ENCODE measurements around the gene ITPR2. TPM values are rescaled to one million over a fixed set of nuclear protein-coding genes. Genes with fewer than 3 reads are reported as not detected.

Gene ITPR2
- total and polyA plus RNA-seq, 2 donors: 8.8 to 34.0 TPM

DNA sequence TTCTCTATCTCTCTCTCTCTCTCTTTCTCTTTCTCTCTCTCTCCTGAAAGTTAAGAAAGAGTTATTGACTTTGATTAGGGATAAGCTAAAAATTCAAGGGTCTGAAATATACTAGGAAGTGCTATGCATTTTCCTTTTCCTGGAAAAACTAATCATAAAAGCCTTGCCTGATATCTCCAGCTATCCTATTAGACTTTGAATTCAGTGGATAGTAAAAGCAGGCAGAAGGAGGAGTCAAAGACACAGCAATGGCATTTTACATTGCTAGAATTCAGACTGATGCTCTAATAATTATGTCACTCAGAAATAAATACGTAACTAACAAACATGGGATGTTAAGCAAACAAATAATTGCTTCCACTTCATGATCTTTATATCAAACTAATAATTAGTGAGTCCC is 365.6 kb downstream of the ITPR2 start:
- Histone ChIP-seq H3K36me3 (ENCODE audit: control insufficient read depth in 2 of 2, insufficient read depth in 2 of 2, low read length in 1 of 2) (peaks cover 14 to 42% of the 10 kb centered on the region in 2 donors), H3K4me3 (ENCODE audit: low read length in 2 of 2) (no peak overlapping the region), H3K27me3 (ENCODE audit: control insufficient read depth in 2 of 2, insufficient read depth in 1 of 2, low read length in 1 of 2) (no peaks in the 10 kb centered on the region), H3K27ac (ENCODE audit: low read depth in 1 of 2, low read length in 1 of 2) (no peak overlapping the region), H3K9me3 (ENCODE audit: control insufficient read depth in 2 of 2, insufficient read depth in 1 of 2, low read length in 1 of 2) (no peaks in the 10 kb centered on the region), H3K4me1 (ENCODE audit: control insufficient read depth in 2 of 2, insufficient read depth in 2 of 2, low read length in 2 of 2) (no peaks in the 10 kb centered on the region)
- DNase-seq (ENCODE audit: low read depth in 6 of 9, low spot score in 9 of 9): no peak
- WGBS: 97% methylated on average over 1 of the region's 1 CpG

DNA sequence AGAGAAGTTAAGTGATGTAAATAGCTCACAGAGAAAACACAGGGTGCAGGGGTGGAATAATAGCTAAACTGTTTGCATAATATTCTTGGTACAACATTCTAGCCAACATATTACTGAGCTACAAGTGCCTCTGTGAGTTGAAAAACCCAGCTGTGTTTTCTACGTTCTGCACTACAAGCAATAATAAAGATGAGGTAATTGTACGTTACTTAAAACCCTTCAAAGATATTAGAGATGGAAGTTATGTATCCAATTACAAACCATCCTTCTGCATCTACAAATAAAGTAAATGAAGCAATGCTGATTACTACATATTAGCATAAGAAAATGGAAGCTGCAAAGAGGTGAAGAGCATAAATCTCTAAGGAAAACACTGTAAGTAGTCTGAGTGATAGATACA is 366.3 kb downstream of the ITPR2 start:
- H3K4me1 ChIP-seq (ENCODE audit: control insufficient read depth in 2 of 2, insufficient read depth in 2 of 2, low read length in 2 of 2): no peaks in the 10 kb centered on the region
- H3K9me3 ChIP-seq (ENCODE audit: control insufficient read depth in 2 of 2, insufficient read depth in 1 of 2, low read length in 1 of 2): no peaks in the 10 kb centered on the region
- H3K36me3 ChIP-seq (ENCODE audit: control insufficient read depth in 2 of 2, insufficient read depth in 2 of 2, low read length in 1 of 2): peaks cover 14 to 39% of the 10 kb centered on the region in 2 donors
- no peaks in the 10 kb centered on the region for H3K27me3 ChIP-seq (ENCODE audit: control insufficient read depth in 2 of 2, insufficient read depth in 1 of 2, low read length in 1 of 2)
- H3K4me3 ChIP-seq (ENCODE audit: low read length in 2 of 2): no peak overlapping the region
- DNase-seq (ENCODE audit: low read depth in 6 of 9, low spot score in 9 of 9): no peak
- H3K27ac ChIP-seq (ENCODE audit: low read depth in 1 of 2, low read length in 1 of 2): no peak overlapping the region
- 94% methylated on average over 2 of the region's 2 CpGs for WGBS

DNA sequence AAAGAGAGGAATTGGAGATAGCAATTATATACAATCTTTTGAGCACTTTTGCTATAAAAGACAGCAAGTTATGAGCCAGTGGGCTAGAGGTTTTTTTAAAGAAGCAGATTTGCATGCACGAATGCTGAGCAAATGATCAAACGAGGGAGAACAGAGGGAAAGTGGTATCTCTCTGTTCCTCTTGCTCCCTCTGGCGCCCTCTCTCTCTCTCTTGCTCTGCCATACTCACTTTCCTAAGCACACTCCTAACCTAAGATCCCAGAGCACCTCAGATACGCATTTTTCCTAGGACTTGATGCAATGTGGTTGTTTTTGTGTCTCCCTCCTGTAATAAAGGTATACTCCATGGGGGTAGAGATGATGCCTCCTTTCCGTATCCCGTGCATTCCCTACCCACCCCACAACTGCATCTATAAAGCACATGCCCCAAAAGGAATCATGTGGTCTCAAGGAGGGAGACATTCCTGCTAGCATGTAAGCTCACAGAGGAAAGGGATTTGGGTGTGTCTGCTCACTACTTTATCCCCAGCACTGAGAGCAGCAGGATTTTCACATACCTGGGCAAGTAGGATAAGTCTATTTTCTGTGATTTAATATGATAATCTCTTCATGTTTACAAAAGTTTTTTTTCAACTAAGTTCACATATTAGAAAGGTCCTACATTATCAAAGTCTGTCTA is 367.4 kb downstream of the ITPR2 start:
- Histone ChIP-seq H3K9me3 (ENCODE audit: control insufficient read depth in 2 of 2, insufficient read depth in 1 of 2, low read length in 1 of 2) (no peaks in the 10 kb centered on the region), H3K27ac (ENCODE audit: low read depth in 1 of 2, low read length in 1 of 2) (no peak overlapping the region), H3K4me3 (ENCODE audit: low read length in 2 of 2) (no peak overlapping the region), H3K36me3 (ENCODE audit: control insufficient read depth in 2 of 2, insufficient read depth in 2 of 2, low read length in 1 of 2) (peaks cover 14 to 35% of the 10 kb centered on the region in 2 donors), H3K4me1 (ENCODE audit: control insufficient read depth in 2 of 2, insufficient read depth in 2 of 2, low read length in 2 of 2) (no peaks in the 10 kb centered on the region), H3K27me3 (ENCODE audit: control insufficient read depth in 2 of 2, insufficient read depth in 1 of 2, low read length in 1 of 2) (no peaks in the 10 kb centered on the region)
- DNase-seq (ENCODE audit: low read depth in 6 of 9, low spot score in 9 of 9): no peak
- 98% methylated on average over 6 of the region's 6 CpGs for WGBS

DNA sequence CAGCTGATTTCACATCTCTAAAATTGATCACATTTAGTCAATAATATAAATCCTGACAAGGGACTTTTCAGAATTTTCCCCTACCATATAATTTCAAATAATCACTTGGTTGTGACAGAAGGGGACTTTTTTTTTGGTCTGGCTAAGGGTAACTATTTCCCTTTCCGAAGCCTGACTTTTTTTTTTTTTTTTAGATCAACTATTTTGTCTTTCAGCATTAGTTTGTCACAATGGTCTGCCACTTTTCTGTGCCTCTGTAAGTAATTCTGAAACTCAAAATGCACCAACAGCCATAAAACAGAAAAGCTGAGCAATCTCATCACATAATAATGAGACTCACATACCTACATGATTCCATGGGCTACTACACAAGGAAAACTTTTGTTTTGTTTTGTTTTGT is 371.2 kb downstream of the ITPR2 start:
- Histone ChIP-seq H3K4me3 (ENCODE audit: low read length in 2 of 2) (no peak overlapping the region), H3K4me1 (ENCODE audit: control insufficient read depth in 2 of 2, insufficient read depth in 2 of 2, low read length in 2 of 2) (no peaks in the 10 kb centered on the region), H3K27ac (ENCODE audit: low read depth in 1 of 2, low read length in 1 of 2) (no peak overlapping the region), H3K36me3 (ENCODE audit: control insufficient read depth in 2 of 2, insufficient read depth in 2 of 2, low read length in 1 of 2) (peaks cover 18 to 53% of the 10 kb centered on the region in 2 donors), H3K9me3 (ENCODE audit: control insufficient read depth in 2 of 2, insufficient read depth in 1 of 2, low read length in 1 of 2) (no peaks in the 10 kb centered on the region), H3K27me3 (ENCODE audit: control insufficient read depth in 2 of 2, insufficient read depth in 1 of 2, low read length in 1 of 2) (no peaks in the 10 kb centered on the region)
- WGBS: 92% methylated on average over 1 of the region's 1 CpG
- DNase-seq (ENCODE audit: low read depth in 6 of 9, low spot score in 9 of 9): no peak

DNA sequence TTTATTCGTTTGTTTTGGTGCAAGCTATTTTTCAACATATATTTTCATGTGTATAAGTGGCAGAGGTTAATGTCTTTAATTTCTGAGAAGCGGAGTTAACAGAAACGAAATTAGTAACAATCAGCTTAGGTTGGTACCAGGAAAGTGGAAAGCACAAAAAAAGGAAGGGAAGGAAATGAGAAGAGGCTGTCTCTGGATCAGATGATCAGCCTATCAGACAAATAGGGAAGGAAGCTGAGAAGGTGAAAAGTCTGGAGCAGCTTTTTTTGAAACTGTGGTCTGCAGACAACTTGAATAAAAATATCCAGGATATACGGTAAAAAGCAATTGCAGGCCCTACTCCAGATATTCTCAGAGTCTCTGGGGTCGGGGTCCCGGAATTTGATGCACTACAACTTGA is 372.6 kb downstream of the ITPR2 start:
- DNase-seq (ENCODE audit: low read depth in 6 of 9, low spot score in 9 of 9): no peak
- Histone ChIP-seq H3K27me3 (ENCODE audit: control insufficient read depth in 2 of 2, insufficient read depth in 1 of 2, low read length in 1 of 2) (no peaks in the 10 kb centered on the region), H3K4me3 (ENCODE audit: low read length in 2 of 2) (no peak overlapping the region), H3K36me3 (ENCODE audit: control insufficient read depth in 2 of 2, insufficient read depth in 2 of 2, low read length in 1 of 2) (peaks cover 18 to 48% of the 10 kb centered on the region in 2 donors), H3K27ac (ENCODE audit: low read depth in 1 of 2, low read length in 1 of 2) (no peak overlapping the region), H3K4me1 (ENCODE audit: control insufficient read depth in 2 of 2, insufficient read depth in 2 of 2, low read length in 2 of 2) (no peaks in the 10 kb centered on the region), H3K9me3 (ENCODE audit: control insufficient read depth in 2 of 2, insufficient read depth in 1 of 2, low read length in 1 of 2) (no peaks in the 10 kb centered on the region)
- WGBS: 83% methylated on average over 6 of the region's 6 CpGs

DNA sequence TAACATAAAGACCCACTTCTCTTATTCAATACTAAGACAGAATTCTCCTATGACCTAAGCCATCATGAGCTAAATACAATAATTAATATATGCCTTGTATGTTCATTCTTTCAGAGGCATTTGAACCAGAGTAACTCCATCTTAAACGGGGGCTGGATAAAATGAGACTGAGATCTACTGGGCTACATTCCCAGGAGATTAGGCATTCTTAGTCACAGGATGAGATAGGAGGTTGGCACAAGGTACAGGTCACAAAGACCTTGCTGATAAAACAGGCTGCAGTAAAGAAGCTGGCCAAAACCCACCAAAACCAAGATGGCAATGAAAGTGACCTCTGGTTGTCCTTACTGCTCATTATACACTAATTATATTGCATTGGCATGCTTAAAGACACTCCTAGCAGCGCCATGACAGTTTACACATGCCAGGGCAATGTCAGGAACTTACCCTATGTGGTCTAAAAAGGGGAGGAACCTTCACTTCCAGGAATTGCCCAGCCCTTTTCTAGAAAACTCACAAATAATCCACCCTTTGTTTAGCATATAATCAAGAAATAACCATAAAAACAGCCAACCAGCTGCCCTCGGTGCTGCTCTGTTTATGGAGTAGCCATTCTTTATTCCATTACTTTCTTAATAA is 376.9 kb downstream of the ITPR2 start:
- H3K9me3 ChIP-seq (ENCODE audit: control insufficient read depth in 2 of 2, insufficient read depth in 1 of 2, low read length in 1 of 2): no peaks in the 10 kb centered on the region
- WGBS: 84% methylated on average over 3 of the region's 3 CpGs
- H3K36me3 ChIP-seq (ENCODE audit: control insufficient read depth in 2 of 2, insufficient read depth in 2 of 2, low read length in 1 of 2): peaks cover 14 to 43% of the 10 kb centered on the region in 2 donors
- no peaks in the 10 kb centered on the region for H3K4me1 ChIP-seq (ENCODE audit: control insufficient read depth in 2 of 2, insufficient read depth in 2 of 2, low read length in 2 of 2)
- no peaks in the 10 kb centered on the region for H3K27me3 ChIP-seq (ENCODE audit: control insufficient read depth in 2 of 2, insufficient read depth in 1 of 2, low read length in 1 of 2)
- no peak overlapping the region for H3K27ac ChIP-seq (ENCODE audit: low read depth in 1 of 2, low read length in 1 of 2)
- DNase-seq (ENCODE audit: low read depth in 6 of 9, low spot score in 9 of 9): no peak
- H3K4me3 ChIP-seq (ENCODE audit: low read length in 2 of 2): no peak overlapping the region

DNA sequence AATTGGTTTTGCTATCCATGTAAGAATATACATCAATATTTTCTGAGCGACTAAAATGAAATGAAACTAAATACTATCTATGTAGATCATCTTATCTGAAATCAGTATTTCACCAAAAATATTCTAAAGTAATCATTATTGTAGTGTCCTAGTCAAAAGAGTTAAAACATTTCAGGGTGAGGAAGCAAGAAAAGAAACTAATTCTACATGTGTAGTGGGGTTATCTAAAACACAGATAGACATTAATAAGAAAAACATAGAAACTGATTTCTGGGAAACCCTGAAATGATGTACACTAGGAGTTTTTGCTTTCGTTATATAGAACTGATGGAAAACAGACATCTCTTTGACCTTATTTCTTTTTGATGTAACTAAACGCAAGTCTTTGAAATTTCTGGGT is 379.7 kb downstream of the ITPR2 start:
- no peak for DNase-seq (ENCODE audit: low read depth in 6 of 9, low spot score in 9 of 9)
- 98% methylated on average over 3 of the region's 3 CpGs for WGBS
- Histone ChIP-seq H3K27me3 (ENCODE audit: control insufficient read depth in 2 of 2, insufficient read depth in 1 of 2, low read length in 1 of 2) (no peaks in the 10 kb centered on the region), H3K9me3 (ENCODE audit: control insufficient read depth in 2 of 2, insufficient read depth in 1 of 2, low read length in 1 of 2) (no peaks in the 10 kb centered on the region), H3K27ac (ENCODE audit: low read depth in 1 of 2, low read length in 1 of 2) (no peak overlapping the region), H3K4me3 (ENCODE audit: low read length in 2 of 2) (no peak overlapping the region), H3K4me1 (ENCODE audit: control insufficient read depth in 2 of 2, insufficient read depth in 2 of 2, low read length in 2 of 2) (no peaks in the 10 kb centered on the region), H3K36me3 (ENCODE audit: control insufficient read depth in 2 of 2, insufficient read depth in 2 of 2, low read length in 1 of 2) (peaks cover 10 to 42% of the 10 kb centered on the region in 2 donors)

DNA sequence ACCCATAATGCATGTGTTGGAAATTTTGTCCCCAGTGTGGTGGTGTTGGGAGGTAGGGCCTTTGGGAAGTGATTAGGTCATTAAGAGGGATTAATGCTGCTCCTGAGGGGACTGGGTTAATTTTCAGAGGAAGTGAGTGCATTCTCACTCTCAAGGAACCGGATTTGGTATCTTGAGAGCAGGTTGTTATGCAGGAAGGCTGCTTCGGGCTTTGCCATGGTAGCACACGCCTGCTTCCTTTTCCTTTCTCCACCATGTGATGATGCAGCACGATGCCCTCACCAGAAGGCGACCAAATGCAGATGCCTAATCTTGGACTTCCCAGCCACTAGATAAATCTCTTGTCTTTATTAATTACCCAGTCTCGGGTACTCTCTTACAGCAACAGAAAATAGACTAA is 380.5 kb downstream of the ITPR2 start:
- peaks cover 6 to 35% of the 10 kb centered on the region in 2 donors for H3K36me3 ChIP-seq (ENCODE audit: control insufficient read depth in 2 of 2, insufficient read depth in 2 of 2, low read length in 1 of 2)
- no peaks in the 10 kb centered on the region for H3K4me1 ChIP-seq (ENCODE audit: control insufficient read depth in 2 of 2, insufficient read depth in 2 of 2, low read length in 2 of 2)
- no peak for DNase-seq (ENCODE audit: low read depth in 6 of 9, low spot score in 9 of 9)
- no peak overlapping the region for H3K4me3 ChIP-seq (ENCODE audit: low read length in 2 of 2)
- H3K9me3 ChIP-seq (ENCODE audit: control insufficient read depth in 2 of 2, insufficient read depth in 1 of 2, low read length in 1 of 2): no peaks in the 10 kb centered on the region
- WGBS: 81% methylated on average over 6 of the region's 6 CpGs
- no peaks in the 10 kb centered on the region for H3K27me3 ChIP-seq (ENCODE audit: control insufficient read depth in 2 of 2, insufficient read depth in 1 of 2, low read length in 1 of 2)
- H3K27ac ChIP-seq (ENCODE audit: low read depth in 1 of 2, low read length in 1 of 2): no peak overlapping the region

DNA sequence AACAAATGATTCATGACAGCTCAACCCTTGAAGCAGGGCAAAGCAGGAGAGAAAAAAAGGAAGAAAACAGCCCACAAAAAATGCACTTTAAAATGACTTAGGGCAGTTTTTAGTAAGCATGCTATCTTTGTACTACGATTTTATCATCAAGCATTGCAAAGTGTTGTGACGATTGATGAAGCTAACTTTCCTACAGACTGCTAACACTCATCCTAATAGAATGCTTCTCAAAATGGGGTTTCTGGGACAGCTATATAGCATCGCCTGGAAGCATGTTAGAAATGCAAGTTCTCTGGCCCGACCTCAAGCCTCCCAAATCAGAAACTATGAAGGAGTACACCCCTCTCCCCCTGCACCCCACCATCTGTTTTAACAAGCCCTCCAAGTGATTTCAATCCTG is 381.2 kb downstream of the ITPR2 start:
- H3K27ac ChIP-seq (ENCODE audit: low read depth in 1 of 2, low read length in 1 of 2): no peak overlapping the region
- no peaks in the 10 kb centered on the region for H3K4me1 ChIP-seq (ENCODE audit: control insufficient read depth in 2 of 2, insufficient read depth in 2 of 2, low read length in 2 of 2)
- peaks cover 6 to 27% of the 10 kb centered on the region in 2 donors for H3K36me3 ChIP-seq (ENCODE audit: control insufficient read depth in 2 of 2, insufficient read depth in 2 of 2, low read length in 1 of 2)
- H3K9me3 ChIP-seq (ENCODE audit: control insufficient read depth in 2 of 2, insufficient read depth in 1 of 2, low read length in 1 of 2): no peaks in the 10 kb centered on the region
- H3K4me3 ChIP-seq (ENCODE audit: low read length in 2 of 2): no peak overlapping the region
- H3K27me3 ChIP-seq (ENCODE audit: control insufficient read depth in 2 of 2, insufficient read depth in 1 of 2, low read length in 1 of 2): no peaks in the 10 kb centered on the region
- DNase-seq (ENCODE audit: low read depth in 6 of 9, low spot score in 9 of 9): no peak
- 95% methylated on average over 4 of the region's 4 CpGs for WGBS

All from thymus (tissue), 11 donors.